ENCODE data around the gene TARP.

The TARP gene

GRCh38 chr7:38281266-38281665 is 7.8 kb upstream of the TARP start:
- no peak for TF ChIP-seq POLR2A (IDR thresholded peaks at IDR 0.05)
- TF ChIP-seq, protein P1, sequence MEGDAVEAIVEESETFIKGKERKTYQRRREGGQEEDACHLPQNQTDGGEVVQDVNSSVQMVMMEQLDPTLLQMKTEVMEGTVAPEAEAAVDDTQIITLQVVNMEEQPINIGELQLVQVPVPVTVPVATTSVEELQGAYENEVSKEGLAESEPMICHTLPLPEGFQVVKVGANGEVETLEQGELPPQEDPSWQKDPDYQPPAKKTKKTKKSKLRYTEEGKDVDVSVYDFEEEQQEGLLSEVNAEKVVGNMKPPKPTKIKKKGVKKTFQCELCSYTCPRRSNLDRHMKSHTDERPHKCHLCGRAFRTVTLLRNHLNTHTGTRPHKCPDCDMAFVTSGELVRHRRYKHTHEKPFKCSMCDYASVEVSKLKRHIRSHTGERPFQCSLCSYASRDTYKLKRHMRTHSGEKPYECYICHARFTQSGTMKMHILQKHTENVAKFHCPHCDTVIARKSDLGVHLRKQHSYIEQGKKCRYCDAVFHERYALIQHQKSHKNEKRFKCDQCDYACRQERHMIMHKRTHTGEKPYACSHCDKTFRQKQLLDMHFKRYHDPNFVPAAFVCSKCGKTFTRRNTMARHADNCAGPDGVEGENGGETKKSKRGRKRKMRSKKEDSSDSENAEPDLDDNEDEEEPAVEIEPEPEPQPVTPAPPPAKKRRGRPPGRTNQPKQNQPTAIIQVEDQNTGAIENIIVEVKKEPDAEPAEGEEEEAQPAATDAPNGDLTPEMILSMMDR (IDR thresholded peaks at IDR 0.05), result no peak
- Histone ChIP-seq H3K36me3 (no peaks in the 10 kb centered on the region), H3K4me3 (no peak overlapping the region), H3K27me3 (no peaks in the 10 kb centered on the region), H3K9me3 (no peaks in the 10 kb centered on the region), H3K4me1 (peaks cover 0 to 14% (median 0%) of the 10 kb centered on the region in 12 donors), H3K27ac (no peak overlapping the region)
- no peak for DNase-seq
- intact Hi-C loops (cut with DNase I), result no loop called here
- ATAC-seq, result no peak

DNA sequence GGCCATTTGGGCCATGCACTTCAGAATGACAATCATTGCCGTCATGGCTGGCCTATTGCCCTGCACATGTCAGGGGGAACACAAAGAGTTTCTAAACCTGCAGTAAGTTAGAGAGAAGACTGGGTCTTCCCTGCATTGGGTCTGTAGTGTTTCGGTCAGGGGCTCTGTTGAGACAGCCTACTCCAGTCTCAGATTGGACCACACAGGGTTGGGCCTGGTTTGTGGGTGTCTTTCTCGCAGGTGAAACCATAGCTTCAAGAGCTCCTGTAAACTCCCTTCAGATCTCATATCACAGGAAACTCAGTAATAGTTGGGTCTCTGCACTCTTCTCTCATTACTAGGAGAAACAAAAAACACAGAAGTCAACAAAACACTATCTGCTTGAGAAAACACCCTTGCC is 7.3 kb upstream of the TARP start:
- intact Hi-C loops (cut with DNase I), result no loop called here

GRCh38 chr7:38280000-38280399 is 6.6 kb upstream of the TARP start:
- DNase-seq (no peak), ATAC-seq (no peak)
- Histone ChIP-seq H3K27me3 (no peaks in the 10 kb centered on the region), H3K9me3 (no peaks in the 10 kb centered on the region), H3K36me3 (no peaks in the 10 kb centered on the region), H3K27ac (no peak overlapping the region), H3K4me1 (peaks cover 0 to 13% (median 0%) of the 10 kb centered on the region in 12 donors), H3K4me3 (no peak overlapping the region)
- intact Hi-C loops (cut with DNase I), result no loop called here
- no peak for TF ChIP-seq POLR2A (IDR thresholded peaks at IDR 0.05)
- TF ChIP-seq, protein P1 (IDR thresholded peaks at IDR 0.05), result no peak
- 33 to 93% (median 79%) methylated on average over 1 of the region's 1 CpG for WGBS, 4 donors

More for the DNA sequence above, 7.3 kb upstream of the TARP start:
- ATAC-seq (no peak), DNase-seq (no peak)
- no peak overlapping the region for H3K27ac ChIP-seq
- no peaks in the 10 kb centered on the region for H3K36me3 ChIP-seq
- no peak for TF ChIP-seq POLR2A (IDR thresholded peaks at IDR 0.05)
- TF ChIP-seq, protein P1 (IDR thresholded peaks at IDR 0.05), result no peak
- no peaks in the 10 kb centered on the region for H3K9me3 ChIP-seq
- WGBS, 4 donors, result 87 to 96% (median 91%) methylated on average over 3 of the region's 3 CpGs
- no peaks in the 10 kb centered on the region for H3K27me3 ChIP-seq
- peaks cover 0 to 14% (median 0%) of the 10 kb centered on the region in 12 donors for H3K4me1 ChIP-seq
- H3K4me3 ChIP-seq, result no peak overlapping the region

GRCh38 chr7:38276096-38276877 is 2.9 kb upstream of the TARP start:
- DNase-seq (no peak), ATAC-seq (no peak)
- Histone ChIP-seq H3K4me1 (no peaks in the 10 kb centered on the region), H3K36me3 (no peaks in the 10 kb centered on the region), H3K9me3 (no peaks in the 10 kb centered on the region), H3K27ac (peak overlapping the region in 1 of 12 donors; percentile 46), H3K27me3 (no peaks in the 10 kb centered on the region), H3K4me3 (no peak overlapping the region)
- intact Hi-C loops (cut with DNase I), result no loop called here
- TF ChIP-seq, protein P1 (IDR thresholded peaks at IDR 0.05), result no peak
- no peak for TF ChIP-seq POLR2A (IDR thresholded peaks at IDR 0.05)
- 67 to 74% (median 70%) methylated on average over 6 of the region's 6 CpGs for WGBS, 4 donors
